HCT116 (cell line): ENCODE results near the gene PCDHGA11. TPM values are rescaled to one million over a fixed set of nuclear protein-coding genes. Genes with fewer than 3 reads are reported as not detected.

ENCODE experiments used
- FOSL1 ChIP-seq: IDR thresholded peaks from 2 replicates; pipeline ENCODE4 v1.6.1; 2012; ENCODE audit warnings: low read depth
- JUND ChIP-seq: IDR thresholded peaks from 2 replicates; pipeline ENCODE4 v1.6.1; 2012
- POLR2A ChIP-seq: IDR thresholded peaks from 2 replicates; pipeline ENCODE4 v1.7.0; 2011; ENCODE audit warnings: borderline replicate concordance; ENCODE audit not compliant: insufficient read depth, insufficient read length; ENCODE audit errors: extremely low read depth
- SP1 ChIP-seq: IDR thresholded peaks from 2 replicates; pipeline ENCODE4 v1.6.1; 2012; ENCODE audit warnings: low read depth
- ZBTB33 ChIP-seq: IDR thresholded peaks from 2 replicates; pipeline ENCODE4 v1.6.1; 2011; ENCODE audit warnings: mild to moderate bottlenecking, low read length, moderate library complexity; ENCODE audit not compliant: insufficient replicate concordance; ENCODE audit errors: extremely low read depth
- total RNA-seq: library from RNA; stranded (reverse); gene quantifications from one replicate; pipeline ENCODE4 v1.2.1, GENCODE V29; 2021; ENCODE audit not compliant: unreplicated experiment
- TF ChIP-seq, protein P1 (sequence below), 3 experiments: fragments of 200-600 bp in 1 of 3; sonication (generic) in 1 of 3; IDR thresholded peaks in 2 of 3; conservative IDR thresholded peaks in 1 of 3; 2 replicates each; pipeline ENCODE4 v1.5.1; 2012 to 2017; ENCODE audit warnings: low read depth in 2 of 3, low read length in 2 of 3, antibody characterized with exemption in 1 of 3, borderline replicate concordance in 1 of 3, control low read depth in 1 of 3, mild to moderate bottlenecking in 1 of 3, mixed read lengths in 1 of 3, mixed run types in 1 of 3, moderate library complexity in 1 of 3; ENCODE audit not compliant: insufficient read depth in 1 of 3

Gene PCDHGA11
- total RNA-seq, 1 experiment from 2014 or later = 0.39 TPM

- no peak for TF ChIP-seq ZBTB33
- TF ChIP-seq, protein P1, sequence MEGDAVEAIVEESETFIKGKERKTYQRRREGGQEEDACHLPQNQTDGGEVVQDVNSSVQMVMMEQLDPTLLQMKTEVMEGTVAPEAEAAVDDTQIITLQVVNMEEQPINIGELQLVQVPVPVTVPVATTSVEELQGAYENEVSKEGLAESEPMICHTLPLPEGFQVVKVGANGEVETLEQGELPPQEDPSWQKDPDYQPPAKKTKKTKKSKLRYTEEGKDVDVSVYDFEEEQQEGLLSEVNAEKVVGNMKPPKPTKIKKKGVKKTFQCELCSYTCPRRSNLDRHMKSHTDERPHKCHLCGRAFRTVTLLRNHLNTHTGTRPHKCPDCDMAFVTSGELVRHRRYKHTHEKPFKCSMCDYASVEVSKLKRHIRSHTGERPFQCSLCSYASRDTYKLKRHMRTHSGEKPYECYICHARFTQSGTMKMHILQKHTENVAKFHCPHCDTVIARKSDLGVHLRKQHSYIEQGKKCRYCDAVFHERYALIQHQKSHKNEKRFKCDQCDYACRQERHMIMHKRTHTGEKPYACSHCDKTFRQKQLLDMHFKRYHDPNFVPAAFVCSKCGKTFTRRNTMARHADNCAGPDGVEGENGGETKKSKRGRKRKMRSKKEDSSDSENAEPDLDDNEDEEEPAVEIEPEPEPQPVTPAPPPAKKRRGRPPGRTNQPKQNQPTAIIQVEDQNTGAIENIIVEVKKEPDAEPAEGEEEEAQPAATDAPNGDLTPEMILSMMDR (IDR thresholded peaks at IDR 0.05 in 2 of 3, conservative IDR thresholded peaks at IDR 0.05 in 1 of 3; ENCODE audit: borderline replicate concordance in 1 of 3, insufficient read depth in 1 of 3, low read depth in 2 of 3, low read length in 2 of 3) = no peak
- TF ChIP-seq FOSL1 = no peak
- TF ChIP-seq POLR2A = no peak
- TF ChIP-seq JUND = no peak
- TF ChIP-seq SP1 = no peak
These were observed 44.5 kb downstream of the PCDHGA11 start (continued) for GRCh38 chr5:141465351-141465750.

Other genes with a start within 250 kb of the PCDHGA11 start
- gene PCDHB7, start 248.4 kb upstream of the PCDHGA11 start, total RNA-seq = not detected
- gene PCDHB8, start 243.3 kb upstream of the PCDHGA11 start, total RNA-seq = not detected
- gene PCDHB16, start 238.7 kb upstream of the PCDHGA11 start, total RNA-seq = not detected
- 0.07 TPM for gene PCDHB9, start 233.9 kb upstream of the PCDHGA11 start, total RNA-seq
- gene PCDHB10, start 228.7 kb upstream of the PCDHGA11 start, total RNA-seq = not detected
- gene PCDHB11, start 221.4 kb upstream of the PCDHGA11 start, total RNA-seq = 0.07 TPM
- not detected for gene PCDHB12, start 212.3 kb upstream of the PCDHGA11 start, total RNA-seq
- gene PCDHB13, start 207.1 kb upstream of the PCDHGA11 start, total RNA-seq = 0.22 TPM
- 0.27 TPM for gene PCDHB14, start 197.7 kb upstream of the PCDHGA11 start, total RNA-seq
- 0.07 TPM for gene PCDHB15, start 175.7 kb upstream of the PCDHGA11 start, total RNA-seq
- gene SLC25A2, start 117.0 kb upstream of the PCDHGA11 start, total RNA-seq = 0.42 TPM
- gene TAF7, start 100.3 kb upstream of the PCDHGA11 start, total RNA-seq = 40.9 TPM
- 0.05 TPM for gene PCDHGA1, start 90.5 kb upstream of the PCDHGA11 start, total RNA-seq
- gene PCDHGA2, start 82.3 kb upstream of the PCDHGA11 start, total RNA-seq = not detected
- gene PCDHGA3, start 77.2 kb upstream of the PCDHGA11 start, total RNA-seq = not detected
- gene PCDHGB1, start 71.0 kb upstream of the PCDHGA11 start, total RNA-seq = 0.15 TPM
- gene PCDHGA4, start 66.0 kb upstream of the PCDHGA11 start, total RNA-seq = not detected
- gene PCDHGB2, start 61.1 kb upstream of the PCDHGA11 start, total RNA-seq = 0.34 TPM
- 0.05 TPM for gene PCDHGA5, start 56.9 kb upstream of the PCDHGA11 start, total RNA-seq
- gene PCDHGB3, start 50.8 kb upstream of the PCDHGA11 start, total RNA-seq = 0.10 TPM
- 0.07 TPM for gene PCDHGA6, start 47.2 kb upstream of the PCDHGA11 start, total RNA-seq
- gene PCDHGA7, start 38.3 kb upstream of the PCDHGA11 start, total RNA-seq = not detected
- gene PCDHGB4, start 33.4 kb upstream of the PCDHGA11 start, total RNA-seq = not detected
- gene PCDHGA8, start 28.4 kb upstream of the PCDHGA11 start, total RNA-seq = not detected
- gene PCDHGB5, start 23.1 kb upstream of the PCDHGA11 start, total RNA-seq = 0.15 TPM
- 0.34 TPM for gene PCDHGA9, start 18.3 kb upstream of the PCDHGA11 start, total RNA-seq
- gene PCDHGB6, start 13.0 kb upstream of the PCDHGA11 start, total RNA-seq = 0.22 TPM
- gene PCDHGA10, start 8.1 kb upstream of the PCDHGA11 start, total RNA-seq = 3.8 TPM
- gene PCDHGB7, start 3.4 kb upstream of the PCDHGA11 start, total RNA-seq = 0.54 TPM
- 0.17 TPM for gene PCDHGA12, start 9.5 kb downstream of the PCDHGA11 start, total RNA-seq
- 1.2 TPM for gene PCDHGC3, start 54.9 kb downstream of the PCDHGA11 start, total RNA-seq
- gene PCDHGC4, start 64.0 kb downstream of the PCDHGA11 start, total RNA-seq = 0.05 TPM
- not detected for gene PCDHGC5, start 68.0 kb downstream of the PCDHGA11 start, total RNA-seq
- gene DIAPH1, start 197.9 kb downstream of the PCDHGA11 start, total RNA-seq = 142 TPM
- gene HDAC3, start 215.8 kb downstream of the PCDHGA11 start, total RNA-seq = 91.9 TPM
- 8.7 TPM for gene RELL2, start 215.9 kb downstream of the PCDHGA11 start, total RNA-seq
- 37.2 TPM for gene FCHSD1, start 230.4 kb downstream of the PCDHGA11 start, total RNA-seq